Loucy (cell line): ENCODE data around the gene LTBP1.

Source experiments
- H2AFZ ChIP-seq: fragments of 200-600 bp; sonication (generic); 2 replicates; pipeline ENCODE4 v1.6.0; 2016; ENCODE audit warnings: antibody characterized with exemption, mild to moderate bottlenecking, low read length, moderate library complexity
- H3F3A ChIP-seq: fragments of 200-600 bp; 2 replicates; pipeline ENCODE4 v1.6.0; 2016; ENCODE audit warnings: antibody characterized with exemption, low read depth, mild to moderate bottlenecking
- H3K27me3 ChIP-seq: fragments of 200-600 bp; sonication (generic); 2 replicates; pipeline ENCODE4 v1.6.1; 2014; ENCODE audit warnings: low read length, mild to moderate bottlenecking; ENCODE audit not compliant: insufficient read depth, poor library complexity, severe bottlenecking
- H3K36me3 ChIP-seq: fragments of 200-600 bp; sonication (generic); 2 replicates; pipeline ENCODE4 v1.6.1; 2016; ENCODE audit warnings: low read length; ENCODE audit not compliant: insufficient read depth
- H3K4me1 ChIP-seq: fragments of 200-600 bp; sonication (generic); 2 replicates; pipeline ENCODE4 v1.5.1; 2014; ENCODE audit warnings: low read length, mild to moderate bottlenecking; ENCODE audit not compliant: insufficient read depth, poor library complexity, severe bottlenecking
- H3K4me2 ChIP-seq: fragments of 200-600 bp; sonication (generic); 2 replicates; pipeline ENCODE4 v1.6.0; 2014; ENCODE audit warnings: antibody characterized with exemption, low read length, low read depth, mild to moderate bottlenecking; ENCODE audit not compliant: poor library complexity, severe bottlenecking
- H3K4me3 ChIP-seq: fragments of 200-600 bp; sonication (generic); 2 replicates; pipeline ENCODE4 v1.5.1; 2014; ENCODE audit warnings: low read length, mild to moderate bottlenecking, mixed read lengths; ENCODE audit not compliant: poor library complexity, severe bottlenecking
- H3K79me2 ChIP-seq: fragments of 200-600 bp; sonication (generic); 2 replicates; pipeline ENCODE4 v1.6.1; 2014; ENCODE audit warnings: low read length; ENCODE audit not compliant: insufficient read depth
- H3K9ac ChIP-seq: fragments of 200-600 bp; sonication (generic); 2 replicates; pipeline ENCODE4 v1.6.0; 2014; ENCODE audit warnings: mild to moderate bottlenecking, low read depth, low read length, moderate library complexity; ENCODE audit not compliant: poor library complexity, severe bottlenecking
- H3K9me2 ChIP-seq: fragments of 200-600 bp; sonication (generic); replicated peaks from 2 replicates; pipeline ENCODE4 v1.6.1; 2016; ENCODE audit warnings: low read depth, low read length, mixed read lengths
- H3K9me3 ChIP-seq: fragments of 200-600 bp; sonication (generic); 2 replicates; pipeline ENCODE4 v1.6.1; 2014; ENCODE audit warnings: mild to moderate bottlenecking, antibody characterized with exemption, low read length, low read depth; ENCODE audit not compliant: insufficient read depth
- H4K20me1 ChIP-seq: fragments of 200-600 bp; sonication (generic); 2 replicates; pipeline ENCODE4 v1.6.0; 2014; ENCODE audit warnings: antibody characterized with exemption, low read length, mild to moderate bottlenecking; ENCODE audit not compliant: insufficient read depth, poor library complexity, severe bottlenecking
- EZH2phosphoT487 ChIP-seq: fragments of 200-600 bp; IDR thresholded peaks from 2 replicates; pipeline ENCODE4 v1.6.1; 2018; ENCODE audit warnings: antibody characterized with exemption, mild to moderate bottlenecking, moderate library complexity, borderline replicate concordance
- TF ChIP-seq, protein P1 (sequence below): fragments of 200-600 bp; sonication (generic); conservative IDR thresholded peaks from 2 replicates; pipeline ENCODE4 v1.5.1; 2014; ENCODE audit warnings: mild to moderate bottlenecking, antibody characterized with exemption, low read length

Gene LTBP1

GRCh38 chr2:33022395-33022985 lies 75.7 kb downstream of the LTBP1 start:
- no peaks in the 10 kb centered on the region for H4K20me1 ChIP-seq
- no peaks in the 10 kb centered on the region for H3K27me3 ChIP-seq
- H3K9ac ChIP-seq = no peak overlapping the region
- H3K4me3 ChIP-seq = no peak overlapping the region
- H3K4me1 ChIP-seq = no peaks in the 10 kb centered on the region
- H3K9me3 ChIP-seq = no peaks in the 10 kb centered on the region
- no peak overlapping the region for H2AFZ ChIP-seq
- no peak overlapping the region for H3K4me2 ChIP-seq
- no peak for TF ChIP-seq EZH2phosphoT487
- TF ChIP-seq, protein P1, sequence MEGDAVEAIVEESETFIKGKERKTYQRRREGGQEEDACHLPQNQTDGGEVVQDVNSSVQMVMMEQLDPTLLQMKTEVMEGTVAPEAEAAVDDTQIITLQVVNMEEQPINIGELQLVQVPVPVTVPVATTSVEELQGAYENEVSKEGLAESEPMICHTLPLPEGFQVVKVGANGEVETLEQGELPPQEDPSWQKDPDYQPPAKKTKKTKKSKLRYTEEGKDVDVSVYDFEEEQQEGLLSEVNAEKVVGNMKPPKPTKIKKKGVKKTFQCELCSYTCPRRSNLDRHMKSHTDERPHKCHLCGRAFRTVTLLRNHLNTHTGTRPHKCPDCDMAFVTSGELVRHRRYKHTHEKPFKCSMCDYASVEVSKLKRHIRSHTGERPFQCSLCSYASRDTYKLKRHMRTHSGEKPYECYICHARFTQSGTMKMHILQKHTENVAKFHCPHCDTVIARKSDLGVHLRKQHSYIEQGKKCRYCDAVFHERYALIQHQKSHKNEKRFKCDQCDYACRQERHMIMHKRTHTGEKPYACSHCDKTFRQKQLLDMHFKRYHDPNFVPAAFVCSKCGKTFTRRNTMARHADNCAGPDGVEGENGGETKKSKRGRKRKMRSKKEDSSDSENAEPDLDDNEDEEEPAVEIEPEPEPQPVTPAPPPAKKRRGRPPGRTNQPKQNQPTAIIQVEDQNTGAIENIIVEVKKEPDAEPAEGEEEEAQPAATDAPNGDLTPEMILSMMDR = no peak
- H3K79me2 ChIP-seq = no peaks in the 10 kb centered on the region
- H3K9me2 ChIP-seq = no peaks in the 10 kb centered on the region
- no peaks in the 10 kb centered on the region for H3F3A ChIP-seq
- no peaks in the 10 kb centered on the region for H3K36me3 ChIP-seq

DNA sequence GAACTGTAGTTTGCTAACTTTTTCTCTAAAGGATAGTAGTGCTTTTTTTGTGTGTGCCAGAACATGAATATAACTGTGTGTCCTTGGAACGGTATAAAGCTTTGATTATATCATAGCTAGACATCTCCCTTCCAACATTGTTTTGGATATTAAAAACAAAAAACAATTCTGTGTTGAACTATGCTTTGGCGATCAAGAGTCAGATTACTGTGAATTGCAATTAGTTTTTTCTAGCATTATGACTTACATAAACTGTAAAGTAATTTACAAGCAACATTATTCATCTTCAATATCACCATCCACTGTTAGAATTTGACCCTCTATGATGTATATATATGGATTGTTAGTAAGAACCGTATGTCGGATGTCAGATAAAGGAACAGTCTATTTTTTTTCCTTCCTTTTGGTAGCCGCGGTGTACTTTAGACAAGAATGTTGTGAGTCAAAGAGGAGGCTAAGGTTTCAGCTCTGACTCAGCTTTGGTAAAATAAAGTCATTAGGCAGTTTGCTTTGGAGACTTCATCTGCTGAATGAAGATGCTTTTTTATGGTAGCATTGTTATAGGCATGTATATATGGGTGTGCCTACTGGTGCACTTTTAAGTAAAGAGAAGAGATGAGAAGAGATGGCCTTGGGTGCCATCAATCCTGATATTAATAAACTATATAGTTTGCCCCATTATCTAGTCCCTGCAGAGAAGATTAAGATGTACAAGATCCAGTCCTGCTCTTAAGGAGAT lies 76.4 kb downstream of the LTBP1 start:
- Histone ChIP-seq H4K20me1 (no peaks in the 10 kb centered on the region), H3K27me3 (no peaks in the 10 kb centered on the region), H3K36me3 (no peaks in the 10 kb centered on the region), H3K4me1 (no peaks in the 10 kb centered on the region), H3K4me3 (no peak overlapping the region), H3K79me2 (no peaks in the 10 kb centered on the region), H3K9ac (no peak overlapping the region), H3K9me2 (no peaks in the 10 kb centered on the region), H3K4me2 (no peak overlapping the region), H2AFZ (no peak overlapping the region), H3K9me3 (no peaks in the 10 kb centered on the region), H3F3A (no peaks in the 10 kb centered on the region)
- no peak for TF ChIP-seq EZH2phosphoT487
- TF ChIP-seq, protein P1 = no peak

DNA sequence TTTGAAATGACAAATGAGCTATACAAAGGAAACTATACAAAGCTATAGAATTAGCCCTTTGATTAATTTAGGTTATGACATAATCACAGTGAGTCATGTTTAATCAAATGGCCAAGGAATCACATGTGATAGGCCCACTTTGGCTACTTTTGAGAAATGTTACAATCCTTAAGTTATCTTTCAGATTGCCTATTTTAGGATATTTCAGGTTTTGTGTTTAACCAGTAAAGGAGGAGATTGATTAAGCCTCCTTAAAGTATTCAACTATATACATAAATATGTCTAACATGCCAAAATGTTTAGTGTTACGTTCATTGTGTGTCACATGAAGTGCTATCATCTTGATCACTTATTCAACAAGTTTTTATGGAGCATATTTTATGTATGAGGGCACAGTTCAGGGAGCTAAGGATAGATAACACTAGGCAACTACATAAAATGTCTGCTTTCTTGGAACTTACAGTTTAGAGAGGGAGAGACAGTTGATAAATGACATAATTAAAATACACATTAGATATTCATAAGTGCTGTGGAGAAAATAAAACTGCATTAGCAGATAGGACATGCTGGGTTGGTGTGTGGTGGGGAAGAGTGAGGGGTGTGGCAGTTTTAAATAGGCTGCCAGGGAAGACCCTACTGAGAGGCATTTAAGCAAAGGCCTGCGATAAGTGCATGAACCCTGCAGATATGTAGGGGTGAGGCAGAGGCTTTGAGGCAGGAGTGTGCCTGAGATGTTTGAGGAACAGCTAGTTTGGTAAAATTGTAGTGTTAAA lies 77.2 kb downstream of the LTBP1 start:
- Histone ChIP-seq H4K20me1 (no peaks in the 10 kb centered on the region), H3K9me3 (no peaks in the 10 kb centered on the region), H3F3A (no peaks in the 10 kb centered on the region), H3K36me3 (no peaks in the 10 kb centered on the region), H3K4me2 (no peak overlapping the region), H3K9me2 (no peaks in the 10 kb centered on the region), H2AFZ (no peak overlapping the region), H3K4me1 (no peaks in the 10 kb centered on the region), H3K79me2 (no peaks in the 10 kb centered on the region), H3K27me3 (no peaks in the 10 kb centered on the region), H3K9ac (no peak overlapping the region), H3K4me3 (no peak overlapping the region)
- TF ChIP-seq, protein P1 = no peak
